Breast epithelium (tissue), 3 donors: ENCODE data around the gene ZNRF4.

ENCODE experiments used
- CTCF ChIP-seq, 3 donors: fragments of 450-650 bp; IDR thresholded peaks; one replicate each; pipeline ENCODE4 v1.5.1; 2016 to 2017; ENCODE audit warnings: antibody characterized with exemption in 3 of 3, mild to moderate bottlenecking in 3 of 3, moderate library complexity in 3 of 3
- POLR2A ChIP-seq: fragments of 450-650 bp; IDR thresholded peaks from one replicate; pipeline ENCODE4 v1.6.1; 2016; ENCODE audit warnings: antibody characterized with exemption, mild to moderate bottlenecking, moderate library complexity

- no peak for TF ChIP-seq CTCF (IDR thresholded peaks at IDR 0.05)
- TF ChIP-seq POLR2A = no peak
Observed at GRCh38 chr19:5466814-5467291, 11.6 kb downstream of the ZNRF4 start.
